Measurements from ENCODE around the gene ENOX1.

ENOX1 gene

DNA sequence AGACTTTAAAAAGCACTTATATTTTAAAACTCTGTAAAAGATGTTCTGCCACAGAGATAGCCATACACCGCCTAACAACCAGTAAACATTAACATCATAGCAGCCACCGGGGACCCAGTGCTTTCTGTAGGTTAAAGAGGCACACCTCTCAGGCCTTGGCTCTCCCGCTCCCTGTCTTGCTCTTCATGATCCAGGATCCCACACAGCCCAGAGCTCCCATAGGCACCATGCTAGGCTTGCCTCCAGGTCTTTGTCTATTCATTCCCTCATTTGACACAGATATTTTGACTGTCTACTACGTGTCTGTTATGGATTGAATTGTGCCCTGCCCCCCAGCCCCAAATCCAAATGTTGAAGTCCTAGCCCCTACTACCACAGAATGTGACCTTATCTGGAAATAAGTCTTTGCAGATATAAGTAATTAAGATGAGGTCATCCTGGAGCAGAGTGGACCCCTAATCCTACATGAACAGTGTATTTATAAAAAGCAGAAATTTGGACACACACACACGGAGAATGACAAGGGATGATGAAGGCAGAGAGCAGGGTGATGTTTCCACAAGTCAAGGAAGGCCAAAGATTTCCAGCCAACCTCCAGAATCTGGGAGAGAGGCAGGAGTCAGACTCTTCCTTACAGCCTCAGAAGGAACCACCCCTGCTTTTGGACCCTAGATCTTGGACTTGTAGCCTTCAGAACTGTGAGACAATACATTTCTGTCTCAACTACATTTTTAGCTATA, 490.8 kb downstream of the ENOX1 start:
- no peak overlapping the region for H3K27ac ChIP-seq
- no peak for TF ChIP-seq ZFX (IDR thresholded peaks at IDR 0.05)
- TF ChIP-seq, protein P1, sequence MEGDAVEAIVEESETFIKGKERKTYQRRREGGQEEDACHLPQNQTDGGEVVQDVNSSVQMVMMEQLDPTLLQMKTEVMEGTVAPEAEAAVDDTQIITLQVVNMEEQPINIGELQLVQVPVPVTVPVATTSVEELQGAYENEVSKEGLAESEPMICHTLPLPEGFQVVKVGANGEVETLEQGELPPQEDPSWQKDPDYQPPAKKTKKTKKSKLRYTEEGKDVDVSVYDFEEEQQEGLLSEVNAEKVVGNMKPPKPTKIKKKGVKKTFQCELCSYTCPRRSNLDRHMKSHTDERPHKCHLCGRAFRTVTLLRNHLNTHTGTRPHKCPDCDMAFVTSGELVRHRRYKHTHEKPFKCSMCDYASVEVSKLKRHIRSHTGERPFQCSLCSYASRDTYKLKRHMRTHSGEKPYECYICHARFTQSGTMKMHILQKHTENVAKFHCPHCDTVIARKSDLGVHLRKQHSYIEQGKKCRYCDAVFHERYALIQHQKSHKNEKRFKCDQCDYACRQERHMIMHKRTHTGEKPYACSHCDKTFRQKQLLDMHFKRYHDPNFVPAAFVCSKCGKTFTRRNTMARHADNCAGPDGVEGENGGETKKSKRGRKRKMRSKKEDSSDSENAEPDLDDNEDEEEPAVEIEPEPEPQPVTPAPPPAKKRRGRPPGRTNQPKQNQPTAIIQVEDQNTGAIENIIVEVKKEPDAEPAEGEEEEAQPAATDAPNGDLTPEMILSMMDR (conservative IDR thresholded peaks at IDR 0.05) = no peak

DNA sequence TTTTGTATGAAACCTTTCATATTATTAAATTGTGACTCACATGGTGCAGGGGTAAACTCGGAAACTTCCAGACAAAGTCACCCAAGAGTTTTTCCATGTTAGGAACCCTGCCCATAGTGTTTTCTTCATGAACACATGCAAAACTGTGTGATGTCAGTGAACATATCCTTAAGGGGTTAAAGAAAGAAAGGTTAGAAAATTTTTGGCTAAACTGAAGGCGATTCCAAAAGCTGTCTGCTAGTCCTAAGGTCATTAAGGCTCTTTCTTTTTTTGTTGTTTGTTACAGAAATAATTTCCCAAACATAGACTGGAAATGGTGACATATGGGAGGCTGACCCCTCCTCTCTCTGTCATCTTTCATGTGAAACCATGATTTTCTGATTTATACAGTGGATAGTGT, 491.5 kb downstream of the ENOX1 start:
- no peak overlapping the region for H3K27ac ChIP-seq
- TF ChIP-seq, protein P1 (conservative IDR thresholded peaks at IDR 0.05) = no peak
- no peak for TF ChIP-seq ZFX (IDR thresholded peaks at IDR 0.05)

DNA sequence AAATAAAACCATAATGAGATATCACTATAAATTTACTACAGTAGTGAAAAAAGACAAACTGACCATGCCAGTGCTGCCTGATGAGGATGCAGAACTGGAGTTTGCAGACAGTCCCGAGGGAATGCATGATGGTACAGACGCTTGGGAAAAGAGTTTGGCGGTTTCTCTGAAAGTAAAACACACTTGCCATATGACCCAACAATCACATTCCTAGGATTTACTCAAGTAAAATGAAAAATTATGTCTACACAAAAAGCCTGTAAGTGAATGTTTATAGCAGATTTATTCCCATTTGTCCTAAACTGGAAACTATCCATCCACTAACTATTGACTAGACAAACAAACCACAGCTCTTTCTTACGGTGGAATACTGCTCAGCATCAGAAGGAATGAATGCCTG, 492.4 kb downstream of the ENOX1 start:
- TF ChIP-seq, protein P1 (conservative IDR thresholded peaks at IDR 0.05) = no peak
- TF ChIP-seq ZFX (IDR thresholded peaks at IDR 0.05) = no peak

DNA sequence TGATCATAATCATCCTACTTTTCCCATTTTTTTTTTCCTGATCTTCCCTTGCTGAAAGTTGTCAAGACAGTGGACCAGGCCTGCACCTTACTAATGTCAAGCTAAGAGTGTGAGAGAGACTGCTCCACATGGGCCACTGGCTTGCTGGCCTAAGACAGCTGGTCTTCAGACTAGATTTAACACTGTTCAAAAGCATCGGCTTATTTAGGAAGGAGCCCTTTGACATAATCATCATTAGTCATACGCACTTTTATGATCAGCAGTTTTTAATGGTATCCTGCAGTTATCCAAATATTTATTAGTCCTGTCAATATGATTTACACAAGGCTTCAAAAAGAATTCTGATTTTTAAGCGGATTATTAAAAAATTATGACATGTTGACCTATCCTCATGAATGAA, 492.8 kb downstream of the ENOX1 start:
- TF ChIP-seq, protein P1 (conservative IDR thresholded peaks at IDR 0.05) = no peak
- TF ChIP-seq ZFX (IDR thresholded peaks at IDR 0.05) = no peak
- H3K27ac ChIP-seq = no peak overlapping the region

More for the DNA sequence above, 492.4 kb downstream of the ENOX1 start:
- H3K27ac ChIP-seq = no peak overlapping the region

DNA sequence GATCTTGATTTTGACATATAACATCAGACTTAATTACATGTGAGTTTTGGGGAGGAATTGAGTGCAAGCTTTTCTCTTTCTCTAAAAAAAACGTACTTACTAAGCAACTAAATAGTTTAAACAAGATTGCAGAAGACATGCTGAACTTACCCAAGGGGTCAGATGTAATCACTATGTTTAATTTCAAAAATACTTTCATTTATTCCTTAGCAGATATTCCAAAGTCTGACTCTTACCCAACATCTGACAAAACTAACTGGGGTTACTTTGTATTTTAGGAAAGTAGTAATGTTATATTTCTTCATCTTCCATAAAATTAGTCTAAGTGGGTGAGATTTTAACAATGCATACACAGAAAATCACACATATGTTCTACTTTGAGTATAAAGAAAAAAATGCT, 493.2 kb downstream of the ENOX1 start:
- H3K27ac ChIP-seq = no peak overlapping the region
- TF ChIP-seq, protein P1 (conservative IDR thresholded peaks at IDR 0.05) = no peak

DNA sequence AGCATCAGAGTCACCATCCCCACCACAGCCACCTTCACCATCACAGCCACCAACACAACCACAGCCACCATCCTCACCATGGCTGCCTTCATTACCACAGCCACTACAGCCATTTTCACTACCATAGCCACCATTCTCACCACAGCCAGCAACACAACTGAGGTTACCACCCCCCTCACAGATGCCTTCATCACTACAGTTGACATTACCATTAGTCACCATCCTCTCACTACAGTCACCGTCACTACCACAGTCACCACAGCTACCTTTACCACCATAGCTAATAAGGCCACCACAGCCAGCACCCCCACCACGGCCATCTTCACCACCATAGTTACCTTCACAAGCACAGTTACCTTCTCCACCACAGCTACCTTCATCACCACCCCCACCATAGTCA, 493.8 kb downstream of the ENOX1 start:
- no peak overlapping the region for H3K27ac ChIP-seq

More for the DNA sequence above, 493.8 kb downstream of the ENOX1 start:
- no peak for TF ChIP-seq ZFX (IDR thresholded peaks at IDR 0.05)
- TF ChIP-seq, protein P1 (conservative IDR thresholded peaks at IDR 0.05) = no peak

All from C4-2B (cell line).